ENCODE results near the gene MCRIP1. TPM values are rescaled to one million over a fixed set of nuclear protein-coding genes. Genes with fewer than 3 reads are reported as not detected.

MCRIP1 gene
- total and polyA plus RNA-seq, 2 of the 13 experiments (the other 11 are each of a cell fraction or from before 2014, with no cell fraction given), result 79.7 to 84.9 TPM

GRCh38 chr17:81814748-81815645 is 18.1 kb downstream of the MCRIP1 start (continued):
- TF ChIP-seq NFYC (CRISPR knock-in tag; IDR thresholded peaks at IDR 0.05), result peak; percentile 66
- TF ChIP-seq ZNF605 (CRISPR knock-in tag; IDR thresholded peaks at IDR 0.05), result peak; percentile 70; the same call in 1 of the 2 replicates
- peak; percentile 54 for TF ChIP-seq UBTF (CRISPR knock-in tag; IDR thresholded peaks at IDR 0.05)
- TF ChIP-seq THRA (CRISPR knock-in tag; IDR thresholded peaks at IDR 0.05; ENCODE audit: borderline replicate concordance), result peak; percentile 65; the same call in 1 of the 2 replicates
- TF ChIP-seq ZNF782 (CRISPR knock-in tag; IDR thresholded peaks at IDR 0.05; ENCODE audit: borderline replicate concordance), result 0 out of 2 replicates have a peak, but pooled peaks have one; percentile 69
- TF ChIP-seq ZNF350 (CRISPR knock-in tag; IDR thresholded peaks at IDR 0.05; ENCODE audit: borderline replicate concordance, low read depth), result peak; percentile 61; the same call in 1 of the 2 replicates
- peak; percentile 39 for TF ChIP-seq RBM39 (IDR thresholded peaks at IDR 0.05; ENCODE audit: low read depth, low read length, poor library complexity, severe bottlenecking)
- no peak for TF ChIP-seq WIZ (CRISPR knock-in tag; IDR thresholded peaks at IDR 0.05)
- peak; percentile 95 for TF ChIP-seq FOSL2 (CRISPR knock-in tag; IDR thresholded peaks at IDR 0.05)
- TF ChIP-seq RFX1 (IDR thresholded peaks at IDR 0.05), result no peak
- peak; percentile 15 to 38; a peak in 1 of 4 replicates for TF ChIP-seq HMGXB4 (CRISPR knock-in tag; IDR thresholded peaks at IDR 0.05; ENCODE audit: borderline replicate concordance in 1 of 2, low read depth in 1 of 2)
- 0 out of 2 replicates have a peak, but pooled peaks have one; percentile 35 for TF ChIP-seq EED (CRISPR knock-in tag; IDR thresholded peaks at IDR 0.05)
- TF ChIP-seq GLI4 (CRISPR knock-in tag; IDR thresholded peaks at IDR 0.05; ENCODE audit: borderline replicate concordance), result no peak
- peak; percentile 82 for TF ChIP-seq SRSF1 (optimal IDR thresholded peaks at IDR 0.05; ENCODE audit: low read depth, low read length)
- peak; percentile 52; the same call in 1 of the 2 replicates for TF ChIP-seq JUN (CRISPR knock-in tag; IDR thresholded peaks at IDR 0.05)
- peak; percentile 87; the same call in 1 of the 2 replicates for TF ChIP-seq ZNF414 (CRISPR knock-in tag; IDR thresholded peaks at IDR 0.05)
- TF ChIP-seq GMEB1 (CRISPR knock-in tag; IDR thresholded peaks at IDR 0.05; ENCODE audit: borderline replicate concordance), result no peak
- no peak for TF ChIP-seq IRX3 (CRISPR knock-in tag; IDR thresholded peaks at IDR 0.05; ENCODE audit: borderline replicate concordance, low read depth)
- no peak for TF ChIP-seq SMAD9 (CRISPR knock-in tag; IDR thresholded peaks at IDR 0.05)
- TF ChIP-seq PLRG1 (conservative IDR thresholded peaks at IDR 0.05), result no peak
